IPS-20b (cell line): Measurements from ENCODE around the gene HS2ST1.
"Not testable (repeated sequence)": the region's sequence is repeated elsewhere in the genome, so short reads cannot be mapped to it uniquely, and the experiment has no call there.

Experiments
- H3K27ac ChIP-seq: one replicate; pipeline ENCODE4 v1.5.1; 2013; ENCODE audit warnings: low read length
- H3K27me3 ChIP-seq: 2 replicates; pipeline ENCODE4 v1.6.1; 2013; ENCODE audit warnings: mild to moderate bottlenecking, low read length, inconsistent platforms; ENCODE audit not compliant: insufficient read depth
- H3K36me3 ChIP-seq: 2 replicates; pipeline ENCODE4 v1.6.1; 2013; ENCODE audit warnings: low read depth, mild to moderate bottlenecking, inconsistent platforms, low read length, moderate library complexity; ENCODE audit not compliant: insufficient read depth
- H3K4me1 ChIP-seq: 2 replicates; pipeline ENCODE4 v1.6.1; 2013; ENCODE audit warnings: mild to moderate bottlenecking, control low read depth, inconsistent platforms, low read length, moderate library complexity; ENCODE audit not compliant: insufficient read depth
- H3K4me3 ChIP-seq: 2 replicates; pipeline ENCODE4 v1.5.1; 2013; ENCODE audit warnings: mild to moderate bottlenecking, low read length, inconsistent platforms
- H3K9ac ChIP-seq: 2 replicates; pipeline ENCODE4 v1.6.1; 2013; ENCODE audit warnings: low read depth, mild to moderate bottlenecking, inconsistent platforms, low read length, moderate library complexity
- H3K9me3 ChIP-seq: 2 replicates; pipeline ENCODE4 v1.6.1; 2013; ENCODE audit warnings: mild to moderate bottlenecking, low read depth, low read length, inconsistent platforms; ENCODE audit not compliant: insufficient read depth

Gene HS2ST1

DNA sequence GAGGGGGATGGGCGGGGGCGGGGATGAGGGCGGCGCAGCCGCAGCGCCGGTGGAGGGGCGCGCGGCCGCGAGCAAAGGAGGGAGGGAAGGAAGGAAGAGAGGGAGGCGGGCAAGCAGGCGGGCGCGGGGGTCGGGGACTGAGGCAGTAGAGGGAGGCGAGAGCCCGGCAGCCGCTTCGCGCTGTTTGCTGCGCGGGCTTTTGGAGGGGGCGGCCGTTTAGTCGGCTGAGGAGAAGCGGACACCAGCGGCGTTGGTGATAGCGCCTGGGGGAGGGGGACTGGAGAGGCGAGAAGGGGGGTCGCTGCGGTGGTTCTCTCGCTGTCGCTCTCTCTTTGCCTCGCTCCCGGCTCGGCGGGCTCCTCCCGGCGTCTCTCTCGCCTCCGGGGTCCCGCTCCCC lies at the start of gene HS2ST1:
TSS of gene HS2ST1 (plus strand) at position 35 of the 397 bp plus-strand sequence.
- Histone ChIP-seq H3K4me1 (peaks cover 8% of the 10 kb centered on the region), H3K9ac (peak within 1 kb of the TSS; percentile 98), H3K27ac (peak within 1 kb of the TSS; percentile 94), H3K27me3 (no peaks in the 10 kb centered on the region), H3K4me3 (peak within 1 kb of the TSS; percentile 95), H3K36me3 (peaks cover 17% of the 10 kb centered on the region), H3K9me3 (no peaks in the 10 kb centered on the region)

DNA sequence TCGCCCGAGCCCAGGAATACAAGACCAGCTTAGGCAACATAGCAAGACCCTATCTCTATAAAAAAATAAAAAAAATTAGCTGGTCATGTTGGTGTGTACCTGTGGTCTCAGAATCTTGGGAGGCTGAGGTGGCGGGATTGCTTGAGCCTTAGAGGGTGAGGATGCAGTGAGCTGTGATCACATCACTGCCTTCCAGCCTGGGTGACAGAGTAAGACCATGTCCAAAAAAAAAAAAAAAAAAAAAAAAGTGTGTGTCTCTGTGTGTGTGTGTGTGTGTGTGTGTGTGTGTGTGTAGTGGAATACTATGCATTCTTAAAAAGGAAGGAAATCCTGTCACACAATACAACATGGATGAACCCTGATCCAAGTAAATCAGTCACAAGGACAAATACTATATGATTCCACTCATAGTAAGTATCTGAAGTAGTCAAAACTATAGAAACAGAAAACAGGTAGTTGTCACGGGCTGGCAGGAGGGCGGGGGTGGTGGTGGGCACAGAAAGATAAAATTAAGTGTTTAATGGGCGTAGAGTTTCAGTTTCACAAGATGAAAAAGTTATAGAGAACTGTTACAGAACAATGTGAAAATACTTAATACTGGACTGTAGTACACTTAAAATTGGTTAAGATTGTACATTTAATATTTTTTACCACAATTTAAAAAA lies 48.3 kb upstream of the HS2ST1 start:
- Histone ChIP-seq H3K4me3 (no peak overlapping the region), H3K4me1 (peaks cover 8% of the 10 kb centered on the region; the same call in 1 of the 2 replicates), H3K27ac (no peak overlapping the region), H3K27me3 (no peaks in the 10 kb centered on the region), H3K9me3 (no peaks in the 10 kb centered on the region), H3K36me3 (no peaks in the 10 kb centered on the region), H3K9ac (no peak overlapping the region)

DNA sequence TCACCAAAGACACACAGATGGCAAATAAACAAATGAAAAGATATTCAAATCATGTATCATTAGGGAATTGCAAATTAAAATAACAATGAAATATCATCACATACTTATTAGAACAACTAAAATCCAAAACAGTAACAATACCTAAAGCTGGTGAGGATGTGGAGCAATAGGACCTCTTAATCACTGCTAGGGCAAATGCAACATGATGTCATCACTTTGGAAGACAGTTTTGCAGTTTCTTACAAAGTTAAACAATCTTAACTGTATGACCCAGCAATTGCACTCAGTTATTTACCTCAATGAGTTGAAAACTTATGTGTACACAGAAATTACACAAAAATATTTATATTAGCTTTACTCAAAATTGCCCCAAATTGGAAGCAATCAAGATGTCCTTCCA lies 47.8 kb upstream of the HS2ST1 start:
- H3K27me3 ChIP-seq: no peaks in the 10 kb centered on the region
- H3K4me1 ChIP-seq: peaks cover 8% of the 10 kb centered on the region; the same call in 1 of the 2 replicates
- H3K9me3 ChIP-seq: no peaks in the 10 kb centered on the region
- H3K27ac ChIP-seq: no peak overlapping the region
- no peak overlapping the region for H3K9ac ChIP-seq
- H3K36me3 ChIP-seq: no peaks in the 10 kb centered on the region
- H3K4me3 ChIP-seq: no peak overlapping the region

DNA sequence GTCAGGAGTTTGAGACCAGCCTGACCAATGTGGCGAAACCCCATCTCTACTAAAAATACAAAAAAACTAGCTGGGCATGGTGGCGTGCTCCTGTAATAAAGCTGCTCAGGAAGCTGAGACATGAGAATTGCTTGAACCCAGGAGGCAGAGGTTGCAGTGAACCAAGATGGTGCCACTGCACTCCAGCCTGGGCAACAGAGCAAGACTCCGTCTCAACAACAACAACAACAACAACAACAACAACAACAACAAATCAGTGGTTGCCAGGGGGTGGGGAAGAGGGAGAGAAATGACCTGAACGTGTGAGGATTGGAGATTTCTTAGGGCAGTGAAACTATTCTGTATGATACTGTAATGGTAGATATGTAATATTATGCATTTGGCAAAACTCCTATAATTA lies 47.2 kb upstream of the HS2ST1 start:
- not testable (repeated sequence) for H3K9me3 ChIP-seq

DNA sequence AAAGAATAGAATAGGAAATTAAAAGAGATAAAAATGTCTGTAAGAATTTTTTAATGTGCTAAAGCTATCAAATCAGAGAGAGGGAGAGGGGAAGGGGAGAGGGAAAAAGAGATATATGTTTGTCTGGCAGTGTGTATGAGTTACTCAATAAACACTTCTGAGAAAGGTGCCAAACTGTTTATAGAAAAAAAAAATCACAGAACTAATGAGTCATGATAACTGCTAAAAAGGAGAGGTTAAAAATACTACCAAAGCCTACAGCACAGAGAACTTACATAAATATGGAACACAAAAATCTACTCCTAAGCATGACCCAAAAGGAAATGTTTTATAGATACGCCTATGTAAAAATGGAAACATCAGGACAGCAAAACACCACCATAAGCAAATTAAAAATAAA lies 46.0 kb upstream of the HS2ST1 start:
- Histone ChIP-seq H3K9ac (no peak overlapping the region), H3K4me3 (no peak overlapping the region), H3K36me3 (no peaks in the 10 kb centered on the region), H3K9me3 (no peaks in the 10 kb centered on the region), H3K4me1 (peaks cover 8% of the 10 kb centered on the region; the same call in 1 of the 2 replicates), H3K27me3 (no peaks in the 10 kb centered on the region), H3K27ac (no peak overlapping the region)

More for the DNA sequence above, 47.2 kb upstream of the HS2ST1 start:
- H3K4me3 ChIP-seq, H3K27ac ChIP-seq, H3K36me3 ChIP-seq, H3K27me3 ChIP-seq, H3K9ac ChIP-seq, H3K4me1 ChIP-seq: not testable (repeated sequence)

DNA sequence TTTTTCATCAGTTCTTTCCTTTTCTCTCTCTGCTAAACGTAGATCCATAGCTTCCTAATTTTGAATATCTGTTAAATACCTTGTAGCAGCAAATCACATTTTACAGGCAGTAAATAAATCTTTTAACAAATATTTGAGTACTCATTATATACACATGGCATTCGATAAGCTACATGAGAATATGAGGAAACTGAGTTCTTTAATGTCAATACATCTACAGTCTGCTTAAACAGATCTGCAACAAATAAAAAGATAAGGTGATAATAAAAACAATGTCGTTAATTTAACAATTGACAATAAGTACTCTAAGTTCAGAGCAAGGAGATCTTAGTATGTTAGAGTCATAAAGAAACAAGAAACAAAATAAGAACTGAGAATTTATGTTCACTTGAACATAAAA lies 43.4 kb upstream of the HS2ST1 start:
- no peak overlapping the region for H3K9ac ChIP-seq
- peaks cover 8% of the 10 kb centered on the region; the same call in 1 of the 2 replicates for H3K4me1 ChIP-seq
- no peaks in the 10 kb centered on the region for H3K9me3 ChIP-seq
- H3K27me3 ChIP-seq: no peaks in the 10 kb centered on the region
- H3K27ac ChIP-seq: no peak overlapping the region
- H3K4me3 ChIP-seq: no peak overlapping the region
- H3K36me3 ChIP-seq: peaks cover 8% of the 10 kb centered on the region

DNA sequence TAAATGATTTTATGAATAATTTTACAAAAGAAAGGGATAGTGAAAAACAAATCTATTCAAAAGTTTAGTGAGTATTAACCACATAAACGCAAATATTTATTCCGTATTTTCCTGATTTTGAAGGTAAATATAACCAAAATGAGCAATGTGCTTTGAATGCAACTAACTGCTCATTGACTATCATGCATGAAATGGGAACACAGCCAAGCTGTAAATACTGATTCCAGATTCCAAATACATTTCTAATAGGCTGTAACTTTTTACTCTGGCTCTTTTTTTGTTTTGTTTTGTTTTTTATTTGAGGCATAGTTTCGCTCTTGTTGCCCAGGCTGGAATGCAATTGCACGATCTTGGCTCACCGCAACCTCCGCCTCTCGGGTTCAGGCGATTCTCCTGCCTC lies 42.3 kb upstream of the HS2ST1 start:
- Histone ChIP-seq H3K9ac (no peak overlapping the region), H3K27me3 (no peaks in the 10 kb centered on the region), H3K4me3 (no peak overlapping the region), H3K36me3 (peaks cover 17% of the 10 kb centered on the region), H3K4me1 (peaks cover 8% of the 10 kb centered on the region; the same call in 1 of the 2 replicates), H3K27ac (no peak overlapping the region), H3K9me3 (no peaks in the 10 kb centered on the region)

DNA sequence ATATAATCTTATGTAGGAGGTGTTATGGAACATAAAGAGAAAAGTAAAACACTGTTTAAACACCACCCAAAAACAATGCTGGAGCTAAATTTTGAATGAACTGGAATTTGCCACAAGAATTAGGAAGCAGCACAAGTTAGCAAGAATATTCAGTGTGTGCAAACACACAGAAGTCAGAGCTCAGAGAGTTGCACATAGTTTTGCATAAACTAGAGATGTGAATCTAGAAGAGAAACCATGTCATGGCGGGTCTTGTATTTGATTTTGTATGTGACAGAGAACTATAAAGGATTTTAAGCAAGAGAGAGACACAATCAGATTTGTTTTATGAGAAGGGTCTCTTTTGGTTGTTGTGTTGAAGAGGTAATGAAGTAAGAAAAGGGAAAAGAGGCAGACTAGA lies 38.7 kb upstream of the HS2ST1 start:
- no peaks in the 10 kb centered on the region for H3K9me3 ChIP-seq
- peaks cover 52% of the 10 kb centered on the region for H3K36me3 ChIP-seq
- H3K4me1 ChIP-seq: no peaks in the 10 kb centered on the region
- H3K27ac ChIP-seq: no peak overlapping the region
- no peak overlapping the region for H3K9ac ChIP-seq
- no peaks in the 10 kb centered on the region for H3K27me3 ChIP-seq
- no peak overlapping the region for H3K4me3 ChIP-seq

DNA sequence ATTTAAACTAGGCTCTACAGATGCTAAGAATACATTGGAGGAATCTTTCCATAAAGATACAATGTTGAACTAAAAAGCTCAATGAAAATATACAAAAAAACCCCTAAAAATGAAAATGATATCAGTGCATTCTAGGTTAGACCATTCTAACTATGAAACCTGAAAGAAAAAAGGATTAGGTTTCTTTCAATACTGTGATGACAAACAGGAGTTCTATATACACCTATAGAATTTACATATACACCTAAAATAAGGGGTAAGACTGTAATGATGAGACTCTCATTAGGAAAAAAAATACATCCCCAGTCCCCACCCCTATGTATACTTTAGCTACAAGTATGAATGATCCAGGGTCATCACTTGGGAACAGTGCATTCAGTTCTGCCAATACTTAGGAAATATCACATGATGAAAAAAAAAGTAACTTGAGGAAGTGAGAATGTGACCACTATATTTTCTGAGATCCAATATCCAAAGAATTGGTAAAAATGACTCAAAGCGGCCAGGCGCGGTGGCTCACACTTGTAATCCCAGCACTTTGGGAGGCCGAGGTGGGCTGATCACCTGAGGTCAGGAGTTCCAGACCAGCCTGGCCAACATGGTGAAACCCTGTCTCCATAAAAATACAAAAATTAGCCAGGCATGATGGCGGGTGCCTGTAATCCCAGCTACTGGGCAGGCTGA lies 26.8 kb upstream of the HS2ST1 start:
- Histone ChIP-seq H3K27me3 (no peaks in the 10 kb centered on the region), H3K4me1 (no peaks in the 10 kb centered on the region), H3K4me3 (no peak overlapping the region), H3K36me3 (peaks cover 8% of the 10 kb centered on the region; the same call in 1 of the 2 replicates), H3K27ac (no peak overlapping the region), H3K9me3 (no peaks in the 10 kb centered on the region), H3K9ac (no peak overlapping the region)

DNA sequence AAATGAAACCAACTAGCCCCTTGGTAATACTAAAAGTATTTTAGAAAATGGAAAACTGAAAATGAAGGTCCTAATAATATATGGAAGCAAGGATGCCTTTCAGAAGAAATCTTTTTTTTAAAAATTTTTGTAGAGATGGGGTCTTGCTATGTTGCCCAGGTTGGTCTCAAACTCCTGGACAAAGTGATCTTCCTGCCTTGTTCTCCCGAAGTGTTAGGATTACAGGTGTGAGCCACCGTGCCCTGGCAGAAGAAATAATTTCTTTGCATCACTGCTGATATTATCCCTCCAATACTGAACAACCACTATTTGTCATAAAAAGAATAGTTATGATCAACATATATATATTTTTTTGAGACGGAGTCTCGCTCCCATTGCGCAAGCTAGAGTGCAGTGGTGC lies 26.1 kb upstream of the HS2ST1 start:
- Histone ChIP-seq H3K27me3 (no peaks in the 10 kb centered on the region), H3K9me3 (no peaks in the 10 kb centered on the region), H3K36me3 (peaks cover 8% of the 10 kb centered on the region; the same call in 1 of the 2 replicates), H3K4me1 (no peaks in the 10 kb centered on the region), H3K27ac (no peak overlapping the region), H3K9ac (no peak overlapping the region), H3K4me3 (no peak overlapping the region)

DNA sequence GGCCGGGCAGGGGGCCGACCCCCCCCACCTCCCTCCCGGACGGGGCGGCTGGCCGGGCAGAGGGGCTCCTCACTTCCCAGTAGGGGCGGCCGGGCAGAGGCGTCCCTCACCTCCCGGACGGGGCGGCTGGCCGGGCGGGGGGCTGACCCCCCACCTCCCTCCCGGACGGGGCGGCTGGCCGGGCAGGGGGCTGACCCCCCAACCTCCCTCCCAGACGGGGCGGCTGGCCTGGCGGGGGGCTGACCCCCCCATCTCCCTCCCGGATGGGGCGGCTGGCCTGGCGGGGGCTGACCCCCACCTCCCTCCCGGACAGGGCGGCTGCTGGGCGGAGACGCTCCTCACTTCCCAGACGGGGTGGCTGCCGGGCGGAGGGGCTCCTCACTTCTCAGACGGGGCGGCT lies 15.0 kb upstream of the HS2ST1 start:
- H3K4me3 ChIP-seq, H3K4me1 ChIP-seq, H3K27ac ChIP-seq, H3K9me3 ChIP-seq, H3K9ac ChIP-seq, H3K27me3 ChIP-seq: not testable (repeated sequence)
- peaks cover 57% of the 10 kb centered on the region for H3K36me3 ChIP-seq

DNA sequence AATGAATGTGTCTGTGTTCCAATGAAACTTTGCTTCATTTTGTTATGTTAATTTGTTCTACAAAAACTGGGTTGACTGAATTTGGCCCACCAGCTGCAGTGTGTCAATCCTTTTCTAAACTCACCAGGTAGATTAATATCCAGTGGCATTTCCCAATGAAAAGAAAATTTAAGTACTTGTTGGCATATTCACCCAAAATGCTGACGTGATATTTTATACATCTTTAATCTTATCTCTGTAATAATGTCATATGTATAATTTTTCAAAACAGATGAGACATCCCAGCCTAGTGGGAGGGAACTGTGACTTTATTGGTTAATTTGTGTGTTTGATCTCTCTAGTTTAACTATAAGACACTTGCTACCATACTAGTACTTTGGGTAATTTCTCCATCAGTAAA lies 8.6 kb upstream of the HS2ST1 start:
- Histone ChIP-seq H3K9ac (no peak overlapping the region), H3K9me3 (no peaks in the 10 kb centered on the region; the same call in none of the 2 replicates), H3K4me3 (no peak overlapping the region), H3K4me1 (0 out of 2 replicates have a peak, but pooled peaks cover 4% of the 10 kb centered on the region), H3K27me3 (no peaks in the 10 kb centered on the region), H3K27ac (no peak overlapping the region), H3K36me3 (peaks cover 71% of the 10 kb centered on the region)
